Stimulated activated CD4-positive, alpha-beta T cell treated with anti-CD3 and anti-CD28 coated beads, Interleukin-15, amount 100 ng/mL, for 48 hours (primary cell): ENCODE results near the gene LENG8.
"Not testable (repeated sequence)": the region's sequence is repeated elsewhere in the genome, so short reads cannot be mapped to it uniquely, and the experiment has no call there.

Experiments used
- DNase-seq, 2 donors: peaks; one replicate each; pipeline ENCODE4 v3.0.0-alpha.2; 2020; ENCODE audit warnings: low read depth in 2 of 2

LENG8 gene

GRCh38 chr19:54439174-54439851, 9.7 kb upstream of the LENG8 start:
- no peak for DNase-seq

GRCh38 chr19:54440641-54441040, 8.4 kb upstream of the LENG8 start:
- DNase-seq = no peak

GRCh38 chr19:54444737-54445136, 4.3 kb upstream of the LENG8 start:
- no peak for DNase-seq

- DNase-seq = not testable (repeated sequence)
These were observed 2.6 kb upstream of the LENG8 start for GRCh38 chr19:54446349-54446748.

- DNase-seq = no peak
These were observed 792 bp upstream of the LENG8 start for GRCh38 chr19:54448040-54448773.

- no peak for DNase-seq
These were observed 686 bp downstream of the LENG8 start for GRCh38 chr19:54449701-54450069.

- no peak for DNase-seq
These were observed 2.4 kb downstream of the LENG8 start for GRCh38 chr19:54451331-54451871.

- no peak for DNase-seq
These were observed 3.0 kb downstream of the LENG8 start for GRCh38 chr19:54451997-54452396.

GRCh38 chr19:54452626-54453025, 3.6 kb downstream of the LENG8 start:
- DNase-seq = no peak

GRCh38 chr19:54453921-54454780, 5.2 kb downstream of the LENG8 start:
- DNase-seq = no peak

GRCh38 chr19:54454781-54455675, 6.0 kb downstream of the LENG8 start:
- no peak for DNase-seq

GRCh38 chr19:54455786-54456422, 6.9 kb downstream of the LENG8 start:
- DNase-seq = no peak

- DNase-seq = no peak
These were observed 7.7 kb downstream of the LENG8 start for GRCh38 chr19:54456423-54457373.

GRCh38 chr19:54457773-54458647, 9.0 kb downstream of the LENG8 start:
- DNase-seq = no peak

- DNase-seq = no peak
These were observed 9.8 kb downstream of the LENG8 start for GRCh38 chr19:54458648-54459281.

GRCh38 chr19:54459282-54460229, 10.6 kb downstream of the LENG8 start:
- DNase-seq = no peak
